ENCODE measurements around the gene RGPD6.
"Not testable (repeated sequence)": the region's sequence is repeated elsewhere in the genome, so short reads cannot be mapped to it uniquely, and the experiment has no call there.

The RGPD6 gene

DNA sequence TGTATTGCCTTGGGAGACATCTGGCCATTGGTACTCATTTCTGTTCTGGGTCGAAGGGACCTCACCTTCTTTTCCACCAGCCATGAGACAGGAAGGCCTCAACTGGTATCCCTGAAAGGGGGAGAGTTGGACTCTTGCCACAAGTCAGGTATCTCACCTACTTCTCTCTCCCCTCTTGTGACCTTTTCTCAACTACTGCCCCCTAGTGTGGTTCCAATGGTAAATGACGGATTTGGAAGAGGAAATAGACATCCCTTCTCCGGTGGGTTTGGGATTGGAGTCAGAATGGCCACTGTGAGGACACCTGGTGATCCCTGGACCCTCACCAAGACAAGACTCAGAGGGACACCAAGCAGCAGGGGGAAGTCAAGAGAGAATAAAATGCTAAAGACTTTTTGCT is 82.5 kb downstream of the RGPD6 start:
- not testable (repeated sequence) for DNase-seq (ENCODE audit: low read depth); H3K4me3 ChIP-seq (ENCODE audit: control insufficient read depth, low read depth, low read length)

DNA sequence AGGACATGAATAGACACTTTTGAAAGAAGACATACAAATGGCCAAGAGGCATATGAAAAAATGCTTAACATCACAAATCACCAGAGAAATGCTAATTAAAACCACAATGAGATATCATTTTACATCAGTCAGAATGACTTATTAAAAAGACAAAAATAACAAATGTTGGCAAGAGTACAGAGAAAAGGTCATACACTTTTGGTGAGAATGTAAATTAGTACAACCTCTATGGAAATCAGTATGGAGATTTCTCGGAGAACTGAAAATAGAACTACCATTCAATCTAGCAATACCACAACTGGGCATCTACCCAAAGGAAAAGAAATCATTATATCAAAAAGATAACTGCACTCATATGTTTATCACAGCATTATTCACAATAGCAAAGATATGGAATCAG is 88.0 kb downstream of the RGPD6 start:
- H3K4me3 ChIP-seq (ENCODE audit: control insufficient read depth, low read depth, low read length); DNase-seq (ENCODE audit: low read depth): not testable (repeated sequence)

DNA sequence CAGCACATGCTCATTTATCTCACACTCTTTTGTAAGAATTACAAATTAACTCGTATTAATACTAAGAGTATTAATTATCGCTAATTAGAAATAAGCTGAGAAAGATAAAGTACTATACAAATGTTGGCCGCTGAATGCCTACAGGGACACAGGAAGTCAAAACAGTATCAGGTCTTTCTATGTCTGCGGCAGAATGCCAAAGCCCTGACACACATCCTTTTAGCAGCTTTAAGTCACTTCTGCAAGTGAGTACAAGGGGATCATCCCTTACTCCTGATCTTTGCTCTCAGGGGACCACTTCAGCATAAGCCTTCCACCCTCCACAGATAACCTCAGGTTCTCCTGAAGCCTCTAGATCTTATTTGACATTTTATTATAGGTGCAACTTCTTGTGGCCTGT is 94.3 kb downstream of the RGPD6 start:
- DNase-seq (ENCODE audit: low read depth); H3K4me3 ChIP-seq (ENCODE audit: control insufficient read depth, low read depth, low read length): not testable (repeated sequence)

DNA sequence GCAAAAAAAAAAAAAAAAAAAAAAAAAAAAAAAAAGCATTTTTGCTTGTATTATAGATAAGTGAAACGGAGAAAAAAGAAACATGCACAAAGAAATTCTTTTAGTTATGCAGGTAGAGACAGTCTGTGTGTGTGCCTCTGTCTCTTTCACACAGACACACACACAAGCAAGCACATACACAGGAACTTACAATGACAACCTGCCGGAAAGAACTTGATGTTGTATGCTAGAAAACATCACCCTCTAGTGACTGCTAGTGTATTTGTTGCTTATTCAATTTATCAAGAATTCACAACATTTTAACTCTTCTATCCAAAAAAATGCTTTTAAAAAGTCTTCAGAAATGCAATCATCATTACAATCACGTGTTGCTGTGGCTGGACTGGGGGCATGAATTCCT is 95.8 kb downstream of the RGPD6 start:
- DNase-seq (ENCODE audit: low read depth); H3K4me3 ChIP-seq (ENCODE audit: control insufficient read depth, low read depth, low read length): not testable (repeated sequence)

DNA sequence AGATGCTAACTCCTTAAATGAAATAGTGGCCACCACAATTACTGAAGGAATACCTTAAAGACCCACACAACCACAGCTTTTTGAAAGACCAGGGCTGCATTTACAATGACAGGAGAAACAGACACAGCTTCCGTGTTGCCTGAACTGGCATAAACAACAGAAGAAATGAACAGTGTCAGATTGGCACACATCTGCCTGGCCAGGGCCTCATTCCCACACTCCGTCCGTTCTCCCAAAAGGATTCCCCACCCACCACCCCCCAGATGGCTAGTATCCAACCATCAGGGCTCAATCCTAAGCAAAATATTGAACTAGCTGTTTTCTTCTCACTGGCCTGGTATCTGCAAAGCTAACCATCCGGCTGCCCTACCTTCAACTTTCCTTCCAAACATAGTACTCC is 96.9 kb downstream of the RGPD6 start:
- H3K4me3 ChIP-seq (ENCODE audit: control insufficient read depth, low read depth, low read length); DNase-seq (ENCODE audit: low read depth): not testable (repeated sequence)

DNA sequence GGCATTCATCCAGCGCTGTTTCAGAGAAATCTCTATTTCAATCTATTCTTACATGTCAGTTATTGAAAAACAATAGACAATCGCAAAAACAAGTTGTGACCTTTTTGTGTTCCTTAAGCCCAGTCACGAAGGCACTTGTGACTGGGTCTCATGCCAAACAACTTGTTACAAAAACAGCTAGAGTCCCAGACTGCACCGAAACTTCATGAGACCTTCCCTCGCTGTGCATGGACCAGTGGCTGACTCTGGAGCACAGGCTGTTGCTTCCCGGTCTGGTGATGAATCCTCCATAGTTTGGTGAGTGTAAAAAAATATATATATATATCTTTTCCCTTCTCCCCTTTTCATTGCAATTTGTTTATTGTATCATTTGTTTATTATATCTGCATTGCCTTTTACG is 99.7 kb downstream of the RGPD6 start:
- not testable (repeated sequence) for H3K4me3 ChIP-seq (ENCODE audit: control insufficient read depth, low read depth, low read length); DNase-seq (ENCODE audit: low read depth)

DNA sequence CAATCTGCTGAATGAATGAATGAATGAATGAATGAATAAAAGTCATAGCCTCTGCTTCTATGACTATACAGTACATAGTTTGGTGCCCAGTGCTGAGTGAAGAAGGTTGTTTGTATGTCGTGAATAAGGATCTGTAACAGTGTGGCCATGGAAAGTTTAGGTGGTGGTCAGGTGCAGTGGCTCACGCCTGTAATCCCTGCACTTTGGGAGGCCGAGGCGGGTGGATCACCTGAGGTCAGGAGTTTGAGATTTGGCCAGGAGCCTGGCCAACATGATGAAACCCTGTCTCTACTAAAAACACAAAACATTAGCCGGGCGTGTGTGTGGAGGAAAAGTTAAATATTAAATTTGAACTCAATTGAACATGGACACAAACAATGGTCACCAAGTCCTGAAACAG is 100.1 kb downstream of the RGPD6 start:
- not testable (repeated sequence) for DNase-seq (ENCODE audit: low read depth); H3K4me3 ChIP-seq (ENCODE audit: control insufficient read depth, low read depth, low read length)

DNA sequence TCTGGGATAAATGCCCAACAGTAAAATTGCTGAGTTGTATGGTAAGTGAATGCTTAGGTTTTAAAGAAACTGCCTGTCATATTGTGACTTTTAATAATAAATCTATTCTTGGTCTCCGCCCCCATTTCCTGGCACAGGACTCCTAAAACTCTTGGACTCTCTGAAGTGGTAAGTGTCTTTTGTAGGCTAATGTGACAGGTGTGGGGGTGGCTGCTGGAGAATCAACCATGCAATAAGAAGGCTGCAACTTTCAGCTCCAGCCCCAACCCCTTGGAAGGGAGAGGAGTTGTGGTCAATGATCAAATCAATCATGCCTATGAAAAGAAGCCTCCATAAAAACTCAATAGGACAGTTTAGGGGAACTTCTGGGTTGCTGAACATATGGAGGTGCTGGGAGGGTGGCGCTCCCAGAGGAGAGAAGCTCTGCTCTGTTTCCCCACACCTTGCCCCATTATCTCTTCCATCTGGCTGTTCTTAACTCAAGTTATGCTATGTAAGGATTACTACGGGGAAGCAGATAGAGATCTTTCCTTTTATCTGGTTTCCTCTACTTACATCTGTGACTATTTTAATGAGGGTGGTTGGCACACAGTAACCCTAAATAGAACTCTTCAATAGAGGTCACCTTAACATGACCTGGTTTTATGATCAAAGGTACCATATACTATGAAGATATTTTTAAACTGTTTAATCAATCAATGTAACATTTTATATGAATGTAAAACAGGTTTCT is 101.2 kb downstream of the RGPD6 start:
- DNase-seq (ENCODE audit: low read depth); H3K4me3 ChIP-seq (ENCODE audit: control insufficient read depth, low read depth, low read length): not testable (repeated sequence)

DNA sequence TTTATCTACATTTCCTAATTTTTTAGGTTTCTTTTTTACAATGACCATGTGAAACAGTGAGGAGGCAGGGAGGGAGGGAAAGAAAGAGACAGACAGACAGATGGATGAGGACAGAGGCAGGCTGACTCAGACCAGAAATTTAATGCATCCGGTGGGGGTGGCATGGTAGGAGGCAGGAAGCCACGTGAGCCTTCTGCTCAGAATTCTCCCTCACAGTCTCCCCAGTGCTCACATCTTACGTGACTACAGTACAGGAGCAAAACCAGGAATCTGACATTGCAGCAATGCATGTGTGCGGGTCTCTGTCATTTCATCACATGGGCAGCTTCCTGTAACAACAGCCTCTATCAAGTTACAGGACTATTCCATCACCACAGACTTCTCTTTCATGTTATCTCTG is 102.1 kb downstream of the RGPD6 start:
- not testable (repeated sequence) for DNase-seq (ENCODE audit: low read depth); H3K4me3 ChIP-seq (ENCODE audit: control insufficient read depth, low read depth, low read length)

DNA sequence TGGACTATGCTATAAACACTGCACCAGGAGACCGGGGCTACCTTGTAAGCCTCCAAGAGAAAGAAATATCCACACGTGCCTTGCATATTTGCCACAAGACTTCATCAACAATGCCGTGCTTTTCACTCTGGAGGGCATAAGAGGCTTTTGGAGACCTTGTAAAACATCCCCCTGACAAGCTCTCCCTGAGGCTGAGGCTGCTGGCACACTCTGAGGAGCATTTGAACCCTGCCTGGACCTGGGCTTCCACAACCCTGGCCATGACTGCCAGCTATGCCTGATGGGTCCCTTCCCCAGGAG is 104.0 kb downstream of the RGPD6 start:
- not testable (repeated sequence) for DNase-seq (ENCODE audit: low read depth); H3K4me3 ChIP-seq (ENCODE audit: control insufficient read depth, low read depth, low read length)

DNA sequence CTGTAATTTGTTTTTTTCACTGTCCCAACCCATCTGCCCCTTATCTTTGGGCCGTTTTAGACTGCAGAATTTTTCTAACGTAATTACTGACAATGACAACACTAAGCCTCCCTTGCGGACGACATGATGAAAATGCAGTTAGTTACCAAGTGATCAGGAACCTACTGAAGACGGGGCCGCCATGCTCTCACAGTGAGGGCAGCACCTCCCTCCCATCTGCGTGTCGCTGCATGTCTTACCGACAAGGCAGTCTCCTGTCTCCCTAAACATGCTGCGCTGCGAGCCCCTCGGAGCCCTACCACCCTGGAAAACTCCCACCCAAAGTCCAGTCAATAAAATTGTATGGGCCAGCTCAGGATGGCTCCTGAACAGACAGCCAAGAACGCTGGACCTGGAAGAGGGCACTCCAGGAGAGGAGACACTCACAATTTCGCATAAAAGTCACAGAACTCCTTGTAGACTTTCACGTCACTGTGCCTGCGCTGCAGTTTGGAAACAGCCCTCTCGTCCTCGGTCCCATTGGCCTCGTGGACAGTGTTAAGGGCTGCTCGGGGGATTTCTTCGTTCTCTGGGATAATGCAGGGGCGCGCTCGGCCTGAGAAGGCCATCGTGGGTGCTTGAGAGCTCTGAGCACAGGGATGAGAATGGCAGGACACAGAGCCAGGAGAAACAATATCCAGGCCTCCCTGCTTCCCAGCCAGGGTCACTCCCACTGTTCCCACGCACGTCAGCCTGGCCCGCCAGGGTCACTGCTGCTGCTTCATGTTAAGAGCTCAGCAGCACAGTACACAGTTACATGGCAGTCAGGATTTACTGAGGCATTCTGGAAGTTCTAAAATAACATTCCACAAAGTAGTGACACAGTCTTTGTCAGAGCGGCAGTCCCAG is 104.6 kb downstream of the RGPD6 start, which contains the start of gene LIMS4:
TSS of gene LIMS4 (minus strand) at position 646 of the 888 bp plus-strand sequence. CDS start at position 608, 38 bp downstream.
- DNase-seq (ENCODE audit: low read depth); H3K4me3 ChIP-seq (ENCODE audit: control insufficient read depth, low read depth, low read length): not testable (repeated sequence)

DNA sequence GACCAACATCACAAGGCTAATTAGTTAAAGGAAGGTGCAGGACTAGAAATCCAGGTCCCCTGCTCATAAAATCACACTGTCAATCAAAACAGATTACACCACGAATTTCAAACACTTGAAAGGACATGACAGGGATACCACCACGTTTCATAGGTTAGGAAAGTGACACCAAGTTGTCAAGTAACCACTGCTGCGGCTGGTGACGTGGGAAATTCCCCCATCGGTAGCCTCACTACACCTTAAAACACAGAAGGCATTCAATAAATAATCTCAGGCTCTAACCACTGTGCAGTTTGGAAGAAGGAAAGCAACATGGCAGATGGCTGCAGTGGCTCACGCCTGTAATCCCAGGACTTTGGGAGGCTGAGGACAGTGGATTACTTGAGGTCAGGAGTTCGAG is 108.1 kb downstream of the RGPD6 start:
- DNase-seq (ENCODE audit: low read depth); H3K4me3 ChIP-seq (ENCODE audit: control insufficient read depth, low read depth, low read length): not testable (repeated sequence)

DNA sequence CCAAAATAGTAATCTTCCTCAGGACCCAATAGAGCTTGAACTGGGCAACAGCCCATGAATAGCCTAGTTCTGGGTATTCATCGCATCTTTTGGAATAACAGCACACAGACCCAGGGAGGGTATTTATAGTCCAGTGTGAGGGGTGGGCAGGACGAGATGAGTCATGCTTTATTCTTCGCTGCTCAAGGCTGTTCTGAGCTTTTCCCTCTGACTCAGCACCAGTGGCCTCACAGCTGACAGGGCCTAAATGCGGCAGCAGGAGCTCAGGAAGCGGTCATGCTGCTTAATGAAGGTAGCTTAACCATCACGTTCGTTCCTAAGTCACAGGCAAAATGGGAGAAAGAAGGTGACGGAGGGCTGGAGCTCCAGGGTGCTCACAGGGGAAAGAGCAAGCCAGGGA is 111.7 kb downstream of the RGPD6 start:
- DNase-seq (ENCODE audit: low read depth); H3K4me3 ChIP-seq (ENCODE audit: control insufficient read depth, low read depth, low read length): not testable (repeated sequence)

Measured in AG09309 (cell line).